Measurements from ENCODE around the gene ZNF230.

The ZNF230 gene

DNA sequence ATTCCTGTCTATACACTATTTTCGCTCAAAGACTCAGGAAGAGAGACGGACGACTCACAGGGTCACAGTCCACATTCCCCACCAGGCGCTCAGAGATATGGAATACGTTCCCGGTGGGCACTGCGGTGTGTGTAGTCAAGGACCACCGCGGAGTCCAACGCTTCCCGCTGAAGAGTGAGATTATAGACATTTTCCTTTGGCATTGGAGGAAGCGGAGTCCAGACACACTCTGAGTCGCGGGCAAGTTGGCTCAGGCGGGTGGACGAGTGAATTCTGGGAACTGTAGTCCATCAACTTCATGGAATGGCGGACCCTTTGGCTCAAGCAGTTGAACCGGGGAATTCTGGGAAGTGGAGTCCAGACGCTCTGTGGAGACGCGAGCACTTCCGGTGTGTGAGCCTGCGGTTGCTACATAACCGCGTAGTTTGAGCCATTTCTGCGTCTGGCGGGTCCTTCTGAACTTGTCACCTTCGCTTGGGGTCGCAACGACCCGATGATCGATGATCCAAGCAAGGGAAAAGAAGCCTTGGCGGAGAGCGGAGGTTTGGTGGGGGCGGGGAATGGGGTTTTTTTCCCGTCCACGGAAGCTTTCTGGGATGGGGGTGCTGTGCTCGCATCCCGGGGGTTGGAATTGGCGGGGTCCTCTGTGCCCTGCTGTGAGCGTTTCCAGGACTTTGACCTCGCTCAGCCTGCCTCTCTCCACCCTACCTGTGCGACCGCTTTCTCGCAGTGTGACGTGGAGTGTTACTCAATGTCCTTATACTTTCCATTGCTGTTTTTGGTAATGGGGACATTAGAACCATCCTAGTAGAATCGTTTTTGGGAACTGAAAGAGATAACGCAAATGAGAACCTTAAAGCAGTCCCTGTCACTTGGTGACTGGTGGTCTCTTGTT lies at the start of gene ZNF230:
Gene ZNF230, plus strand, starts transcription at position 392 of the 895 bp plus-strand sequence. CDS start 4,122 bp downstream, outside the sequence.
- Histone ChIP-seq H3K9ac (ENCODE audit: low read depth, low read length) (peak within 1 kb of the TSS; percentile 28), H3K27me3 (ENCODE audit: control insufficient read depth, insufficient read depth, low read length) (no peaks in the 10 kb centered on the region), H3K9me3 (ENCODE audit: control insufficient read depth, insufficient read depth, low read length) (no peaks in the 10 kb centered on the region), H3K36me3 (ENCODE audit: control insufficient read depth, insufficient read depth, low read length) (no peaks in the 10 kb centered on the region), H3K4me1 (ENCODE audit: control insufficient read depth, insufficient read depth, low read length) (no peaks in the 10 kb centered on the region), H3K4me3 (ENCODE audit: low read depth, low read length) (peak within 1 kb of the TSS; percentile 91)

DNA sequence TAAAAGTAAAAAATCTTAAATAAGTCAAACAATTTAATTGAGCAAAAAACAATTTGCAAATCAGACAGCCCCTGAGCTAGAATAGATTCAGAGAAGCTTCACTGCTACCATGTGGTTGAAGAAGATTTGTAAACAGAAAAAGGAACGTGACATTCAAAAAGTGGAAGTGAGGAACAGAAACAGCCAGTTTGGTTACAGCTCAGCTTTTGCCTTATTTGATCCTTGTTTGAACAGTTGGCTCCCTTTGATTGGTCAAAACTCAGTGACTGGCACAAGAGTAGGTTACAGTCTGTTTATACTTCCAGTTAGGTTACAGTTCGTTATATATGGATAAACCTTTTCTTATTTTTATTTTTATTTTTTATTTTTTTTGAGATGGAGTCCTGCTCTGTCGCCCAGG lies 45.9 kb upstream of the ZNF230 start:
- H3K9me3 ChIP-seq (ENCODE audit: control insufficient read depth, insufficient read depth, low read length) = peaks cover 11% of the 10 kb centered on the region
- no peak overlapping the region for H3K4me3 ChIP-seq (ENCODE audit: low read depth, low read length)
- no peak overlapping the region for H3K9ac ChIP-seq (ENCODE audit: low read depth, low read length)
- no peaks in the 10 kb centered on the region for H3K4me1 ChIP-seq (ENCODE audit: control insufficient read depth, insufficient read depth, low read length)
- no peaks in the 10 kb centered on the region for H3K36me3 ChIP-seq (ENCODE audit: control insufficient read depth, insufficient read depth, low read length)
- no peaks in the 10 kb centered on the region for H3K27me3 ChIP-seq (ENCODE audit: control insufficient read depth, insufficient read depth, low read length)

DNA sequence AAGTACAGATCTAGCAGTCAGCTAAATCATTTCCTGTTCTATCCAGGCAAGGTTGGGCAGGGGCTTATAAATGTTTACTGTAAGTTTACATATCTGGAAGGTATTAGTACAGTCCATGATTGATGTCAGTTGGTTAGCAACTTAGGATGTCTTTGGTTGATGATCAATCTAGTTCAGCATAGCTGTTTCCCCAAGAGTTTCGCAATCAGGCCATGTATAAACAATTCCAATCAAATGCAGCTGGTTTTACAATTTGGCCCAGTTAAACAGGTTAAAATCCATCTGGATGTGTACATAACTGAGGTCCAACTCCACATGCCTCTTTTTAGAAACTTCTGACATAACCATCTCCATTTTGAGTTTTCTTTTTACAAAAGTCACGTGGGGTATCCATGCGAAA lies 44.9 kb upstream of the ZNF230 start:
- H3K9ac ChIP-seq (ENCODE audit: low read depth, low read length) = no peak overlapping the region
- H3K27me3 ChIP-seq (ENCODE audit: control insufficient read depth, insufficient read depth, low read length) = no peaks in the 10 kb centered on the region
- no peak overlapping the region for H3K4me3 ChIP-seq (ENCODE audit: low read depth, low read length)
- H3K36me3 ChIP-seq (ENCODE audit: control insufficient read depth, insufficient read depth, low read length) = no peaks in the 10 kb centered on the region
- no peaks in the 10 kb centered on the region for H3K4me1 ChIP-seq (ENCODE audit: control insufficient read depth, insufficient read depth, low read length)
- peaks cover 11% of the 10 kb centered on the region for H3K9me3 ChIP-seq (ENCODE audit: control insufficient read depth, insufficient read depth, low read length)

DNA sequence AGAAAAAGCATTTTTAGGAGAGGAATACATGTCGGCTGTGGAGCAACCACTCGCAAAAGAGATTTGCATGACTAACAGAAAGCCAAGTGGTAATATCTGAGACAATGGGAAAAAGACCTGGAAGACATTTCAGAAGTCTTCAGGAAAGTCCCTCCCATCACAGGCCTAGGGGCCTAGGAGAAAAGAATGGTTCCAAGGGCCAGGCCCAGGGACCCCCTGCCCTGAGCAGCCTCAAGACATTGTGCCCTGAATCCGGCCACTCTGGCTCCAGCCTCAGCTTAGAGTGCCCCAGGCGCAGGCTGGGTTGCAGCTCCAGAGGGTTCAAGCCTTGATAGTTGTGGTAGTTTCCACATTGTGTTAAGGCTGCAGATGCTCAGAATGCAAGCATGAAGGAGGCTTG lies 42.3 kb upstream of the ZNF230 start:
- no peaks in the 10 kb centered on the region for H3K27me3 ChIP-seq (ENCODE audit: control insufficient read depth, insufficient read depth, low read length)

DNA sequence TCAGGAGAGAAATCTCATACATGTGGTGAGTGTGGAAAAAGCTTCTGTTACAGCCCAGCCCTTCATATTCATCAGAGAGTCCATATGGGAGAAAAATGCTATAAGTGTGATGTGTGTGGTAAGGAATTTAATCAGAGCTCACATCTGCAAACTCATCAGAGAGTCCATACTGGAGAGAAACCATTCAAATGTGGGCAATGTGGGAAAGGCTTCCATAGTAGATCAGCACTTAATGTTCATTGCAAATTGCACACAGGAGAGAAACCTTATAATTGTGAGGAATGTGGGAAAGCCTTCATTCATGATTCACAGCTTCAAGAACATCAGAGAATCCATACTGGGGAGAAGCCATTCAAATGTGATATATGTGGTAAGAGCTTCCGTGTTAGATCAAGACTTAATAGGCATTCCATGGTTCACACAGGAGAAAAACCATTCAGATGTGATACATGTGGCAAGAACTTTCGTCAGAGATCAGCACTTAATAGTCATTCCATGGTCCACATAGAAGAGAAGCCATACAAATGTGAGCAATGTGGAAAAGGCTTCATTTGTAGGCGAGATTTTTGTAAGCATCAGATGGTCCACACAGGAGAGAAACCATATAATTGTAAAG lies 36.6 kb upstream of the ZNF230 start:
- Histone ChIP-seq H3K4me1 (ENCODE audit: control insufficient read depth, insufficient read depth, low read length) (no peaks in the 10 kb centered on the region), H3K36me3 (ENCODE audit: control insufficient read depth, insufficient read depth, low read length) (peaks cover 54% of the 10 kb centered on the region), H3K9ac (ENCODE audit: low read depth, low read length) (no peak overlapping the region), H3K27me3 (ENCODE audit: control insufficient read depth, insufficient read depth, low read length) (no peaks in the 10 kb centered on the region), H3K9me3 (ENCODE audit: control insufficient read depth, insufficient read depth, low read length) (peaks cover 70% of the 10 kb centered on the region), H3K4me3 (ENCODE audit: low read depth, low read length) (no peak overlapping the region)

More for the DNA sequence above, 42.3 kb upstream of the ZNF230 start:
- Histone ChIP-seq H3K4me3 (ENCODE audit: low read depth, low read length) (no peak overlapping the region), H3K36me3 (ENCODE audit: control insufficient read depth, insufficient read depth, low read length) (peaks cover 17% of the 10 kb centered on the region), H3K4me1 (ENCODE audit: control insufficient read depth, insufficient read depth, low read length) (no peaks in the 10 kb centered on the region), H3K9me3 (ENCODE audit: control insufficient read depth, insufficient read depth, low read length) (peaks cover 33% of the 10 kb centered on the region), H3K9ac (ENCODE audit: low read depth, low read length) (no peak overlapping the region)

DNA sequence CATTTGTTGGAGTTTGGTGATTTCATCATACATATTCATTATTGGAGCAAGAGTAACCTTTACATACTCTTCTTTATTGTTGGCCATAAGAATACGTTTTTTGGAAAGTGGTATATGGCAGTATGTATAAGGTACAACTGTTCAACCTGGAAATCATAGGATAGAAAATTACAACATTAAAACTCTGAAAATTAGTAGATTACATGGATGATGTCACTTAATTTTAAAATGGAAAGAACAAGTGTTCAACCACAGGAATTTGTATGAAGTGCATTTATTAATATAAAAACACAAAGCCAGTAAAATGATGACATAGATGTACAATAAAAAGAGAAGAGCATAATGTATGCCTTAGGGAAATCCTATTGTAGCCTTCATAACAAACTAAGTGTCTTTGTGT lies 26.0 kb upstream of the ZNF230 start:
- H3K4me3 ChIP-seq (ENCODE audit: low read depth, low read length) = no peak overlapping the region
- H3K27me3 ChIP-seq (ENCODE audit: control insufficient read depth, insufficient read depth, low read length) = no peaks in the 10 kb centered on the region
- H3K36me3 ChIP-seq (ENCODE audit: control insufficient read depth, insufficient read depth, low read length) = no peaks in the 10 kb centered on the region
- H3K4me1 ChIP-seq (ENCODE audit: control insufficient read depth, insufficient read depth, low read length) = no peaks in the 10 kb centered on the region
- H3K9ac ChIP-seq (ENCODE audit: low read depth, low read length) = no peak overlapping the region
- peaks cover 8% of the 10 kb centered on the region for H3K9me3 ChIP-seq (ENCODE audit: control insufficient read depth, insufficient read depth, low read length)

DNA sequence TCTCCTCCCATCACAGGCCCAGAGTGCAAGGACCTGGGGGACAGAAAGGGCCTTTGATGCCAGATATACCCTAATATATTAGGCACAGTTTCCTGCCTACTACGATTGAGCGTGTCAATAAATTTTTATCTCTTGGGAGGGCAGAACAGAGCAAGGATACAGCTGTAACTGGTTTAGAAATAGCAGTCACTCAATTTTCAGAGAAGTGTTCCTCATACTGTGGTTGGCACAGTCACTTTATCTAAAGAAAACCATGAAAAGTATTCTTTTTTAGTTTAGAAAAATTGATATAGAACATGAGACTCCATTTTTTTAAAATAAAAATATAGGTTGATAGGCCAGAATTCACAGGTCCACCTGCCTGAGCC lies 19.2 kb upstream of the ZNF230 start:
- Histone ChIP-seq H3K4me3 (ENCODE audit: low read depth, low read length) (no peak overlapping the region), H3K36me3 (ENCODE audit: control insufficient read depth, insufficient read depth, low read length) (no peaks in the 10 kb centered on the region), H3K27me3 (ENCODE audit: control insufficient read depth, insufficient read depth, low read length) (no peaks in the 10 kb centered on the region), H3K9ac (ENCODE audit: low read depth, low read length) (no peak overlapping the region), H3K4me1 (ENCODE audit: control insufficient read depth, insufficient read depth, low read length) (no peaks in the 10 kb centered on the region), H3K9me3 (ENCODE audit: control insufficient read depth, insufficient read depth, low read length) (no peaks in the 10 kb centered on the region)

DNA sequence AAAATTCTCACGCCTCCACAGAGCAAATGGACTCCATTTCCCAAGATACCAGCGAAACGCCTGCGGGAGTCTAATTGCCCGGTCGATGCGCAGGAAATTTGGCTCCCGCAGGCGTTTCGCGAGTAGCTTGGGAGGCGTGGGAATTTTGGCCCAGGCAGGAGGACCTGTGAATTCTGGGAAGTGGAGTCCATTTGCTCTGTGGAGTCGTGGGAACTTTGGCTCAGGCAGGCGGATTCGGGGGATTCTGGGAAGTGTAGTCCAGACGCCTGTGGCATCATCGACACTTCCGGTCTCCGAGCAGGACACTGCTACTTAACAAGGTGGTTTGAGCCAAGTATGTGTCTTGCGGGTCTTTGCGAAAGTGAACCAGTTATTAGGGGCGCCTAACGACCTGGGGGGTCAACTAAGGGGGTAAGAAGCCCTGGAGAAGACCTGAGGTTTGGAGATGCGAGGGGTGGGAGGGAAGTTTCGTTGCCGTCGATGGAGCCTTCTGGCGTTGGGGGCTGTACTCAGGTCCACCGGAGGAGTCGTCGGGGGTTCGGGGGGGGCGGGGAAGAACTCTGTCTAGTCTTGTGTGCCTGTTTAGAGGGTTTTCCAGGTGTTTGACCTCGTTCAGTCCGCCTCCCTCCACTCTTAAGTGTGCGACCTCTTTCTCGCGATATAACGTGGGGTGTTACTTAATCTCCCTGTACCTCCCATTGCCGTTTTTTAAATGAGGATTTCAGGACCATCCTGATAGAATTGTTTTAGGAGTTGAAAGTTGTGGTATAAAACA lies 18.7 kb upstream of the ZNF230 start, which contains the start of gene ZNF155:
Gene ZNF155, plus strand, starts transcription at position 277 of the 775 bp plus-strand sequence. CDS start 4,356 bp downstream, outside the sequence.
- H3K4me3 ChIP-seq (ENCODE audit: low read depth, low read length) = peak within 1 kb of the TSS; percentile 86
- H3K4me1 ChIP-seq (ENCODE audit: control insufficient read depth, insufficient read depth, low read length) = no peaks in the 10 kb centered on the region
- H3K9ac ChIP-seq (ENCODE audit: low read depth, low read length) = peak within 1 kb of the TSS; percentile 41
- H3K9me3 ChIP-seq (ENCODE audit: control insufficient read depth, insufficient read depth, low read length) = no peaks in the 10 kb centered on the region
- H3K27me3 ChIP-seq (ENCODE audit: control insufficient read depth, insufficient read depth, low read length) = no peaks in the 10 kb centered on the region
- no peaks in the 10 kb centered on the region for H3K36me3 ChIP-seq (ENCODE audit: control insufficient read depth, insufficient read depth, low read length)

DNA sequence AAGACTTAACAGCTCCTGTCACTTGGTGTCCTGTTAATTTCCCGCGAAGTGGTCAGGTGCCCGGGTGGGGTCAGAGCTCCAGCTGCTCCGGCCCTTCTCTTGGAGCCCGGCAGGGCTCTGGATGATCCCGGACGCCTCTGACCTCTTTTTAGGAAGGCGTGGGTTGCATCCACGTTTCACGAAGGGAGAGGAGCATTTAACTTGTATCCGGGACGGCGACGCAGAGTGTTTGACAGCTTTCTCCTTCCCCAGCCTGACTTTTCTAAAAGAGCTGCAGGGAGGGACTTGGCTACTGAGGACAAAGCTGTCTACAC lies 18.1 kb upstream of the ZNF230 start:
- Histone ChIP-seq H3K4me3 (ENCODE audit: low read depth, low read length) (peak overlapping the region; percentile 86), H3K9ac (ENCODE audit: low read depth, low read length) (peak overlapping the region; percentile 41), H3K36me3 (ENCODE audit: control insufficient read depth, insufficient read depth, low read length) (no peaks in the 10 kb centered on the region), H3K4me1 (ENCODE audit: control insufficient read depth, insufficient read depth, low read length) (no peaks in the 10 kb centered on the region), H3K9me3 (ENCODE audit: control insufficient read depth, insufficient read depth, low read length) (no peaks in the 10 kb centered on the region), H3K27me3 (ENCODE audit: control insufficient read depth, insufficient read depth, low read length) (no peaks in the 10 kb centered on the region)

DNA sequence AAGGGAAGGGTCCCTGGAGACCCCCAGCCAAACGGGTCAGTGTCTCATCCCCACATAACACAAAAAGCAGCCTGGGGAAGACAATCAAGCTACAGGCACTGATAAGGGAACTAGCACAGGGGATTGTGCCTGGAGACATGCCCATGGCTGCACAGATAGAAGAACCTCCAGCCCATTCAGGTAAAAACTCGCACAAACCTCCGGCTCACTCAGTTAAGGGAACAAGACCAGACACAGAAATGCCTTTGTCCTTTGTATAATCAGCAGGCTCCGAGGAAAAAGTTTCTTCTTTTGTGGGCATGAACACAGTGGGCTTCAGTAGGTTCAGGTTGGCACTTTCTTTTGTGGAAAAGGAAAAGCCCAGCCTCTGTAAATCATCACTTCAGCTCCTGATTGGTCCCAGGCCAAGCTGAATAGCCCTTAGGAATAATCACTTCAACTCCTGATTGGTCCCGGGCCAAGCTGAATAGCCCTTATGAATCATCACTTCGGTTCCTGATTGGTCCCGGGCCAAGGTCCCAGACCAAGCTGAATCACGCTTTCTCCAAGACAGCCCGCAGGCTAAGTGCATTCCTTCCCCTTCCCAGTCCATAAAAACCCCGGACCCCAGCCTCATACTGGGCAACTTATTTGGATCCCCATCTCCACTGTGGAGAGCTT lies 5.0 kb upstream of the ZNF230 start:
- no peaks in the 10 kb centered on the region for H3K27me3 ChIP-seq (ENCODE audit: control insufficient read depth, insufficient read depth, low read length)
- no peak overlapping the region for H3K4me3 ChIP-seq (ENCODE audit: low read depth, low read length)
- no peaks in the 10 kb centered on the region for H3K9me3 ChIP-seq (ENCODE audit: control insufficient read depth, insufficient read depth, low read length)
- no peaks in the 10 kb centered on the region for H3K4me1 ChIP-seq (ENCODE audit: control insufficient read depth, insufficient read depth, low read length)
- no peaks in the 10 kb centered on the region for H3K36me3 ChIP-seq (ENCODE audit: control insufficient read depth, insufficient read depth, low read length)
- no peak overlapping the region for H3K9ac ChIP-seq (ENCODE audit: low read depth, low read length)

DNA sequence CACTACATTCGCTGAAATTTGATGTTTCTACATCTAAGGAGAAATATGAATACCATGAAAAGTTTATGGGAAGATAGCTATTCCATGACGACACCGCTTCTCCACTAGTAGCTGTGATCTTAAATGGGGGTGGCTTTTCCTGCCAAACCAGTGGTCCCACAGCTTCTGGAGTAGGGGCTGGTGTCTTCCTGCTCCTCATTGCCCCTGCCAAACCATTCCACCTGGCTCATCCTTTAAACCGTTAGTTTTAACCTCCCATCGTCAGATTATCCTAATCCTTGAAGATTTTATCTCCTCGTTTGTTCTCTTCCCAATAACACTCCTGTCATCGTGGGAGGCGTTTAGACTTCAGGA lies 568 bp upstream of the ZNF230 start:
- no peaks in the 10 kb centered on the region for H3K9me3 ChIP-seq (ENCODE audit: control insufficient read depth, insufficient read depth, low read length)

More for the DNA sequence above, 568 bp upstream of the ZNF230 start:
- Histone ChIP-seq H3K27me3 (ENCODE audit: control insufficient read depth, insufficient read depth, low read length) (no peaks in the 10 kb centered on the region), H3K36me3 (ENCODE audit: control insufficient read depth, insufficient read depth, low read length) (no peaks in the 10 kb centered on the region), H3K4me3 (ENCODE audit: low read depth, low read length) (peak overlapping the region; percentile 91), H3K9ac (ENCODE audit: low read depth, low read length) (no peak overlapping the region), H3K4me1 (ENCODE audit: control insufficient read depth, insufficient read depth, low read length) (no peaks in the 10 kb centered on the region)

Data from iPS-15b (cell line).